GM06990 (cell line): ENCODE data around the gene FBXO41.

Source experiments
- DNase-seq: peaks from one replicate; pipeline ENCODE4 v3.0.0-alpha.2; 2011; ENCODE audit not compliant: insufficient read length; ENCODE audit errors: extremely low read depth
- H3K27me3 ChIP-seq: replicated peaks from 2 replicates; pipeline ENCODE4 v1.6.0; 2011; ENCODE audit warnings: low read length; ENCODE audit not compliant: control insufficient read depth, insufficient read depth
- H3K36me3 ChIP-seq: 2 replicates; pipeline ENCODE4 v1.5.1; 2011; ENCODE audit warnings: low read length; ENCODE audit not compliant: control insufficient read depth, insufficient read depth
- H3K4me3 ChIP-seq: replicated peaks from 2 replicates; pipeline ENCODE4 v1.5.1; 2011; ENCODE audit warnings: low read depth, mild to moderate bottlenecking, control low read depth, low read length
- CTCF ChIP-seq: IDR thresholded peaks from 2 replicates; pipeline ENCODE4 v1.5.1; 2011; ENCODE audit warnings: low read length, control low read depth, mild to moderate bottlenecking, inconsistent platforms; ENCODE audit not compliant: insufficient read depth, poor library complexity, severe bottlenecking

The FBXO41 gene

DNA sequence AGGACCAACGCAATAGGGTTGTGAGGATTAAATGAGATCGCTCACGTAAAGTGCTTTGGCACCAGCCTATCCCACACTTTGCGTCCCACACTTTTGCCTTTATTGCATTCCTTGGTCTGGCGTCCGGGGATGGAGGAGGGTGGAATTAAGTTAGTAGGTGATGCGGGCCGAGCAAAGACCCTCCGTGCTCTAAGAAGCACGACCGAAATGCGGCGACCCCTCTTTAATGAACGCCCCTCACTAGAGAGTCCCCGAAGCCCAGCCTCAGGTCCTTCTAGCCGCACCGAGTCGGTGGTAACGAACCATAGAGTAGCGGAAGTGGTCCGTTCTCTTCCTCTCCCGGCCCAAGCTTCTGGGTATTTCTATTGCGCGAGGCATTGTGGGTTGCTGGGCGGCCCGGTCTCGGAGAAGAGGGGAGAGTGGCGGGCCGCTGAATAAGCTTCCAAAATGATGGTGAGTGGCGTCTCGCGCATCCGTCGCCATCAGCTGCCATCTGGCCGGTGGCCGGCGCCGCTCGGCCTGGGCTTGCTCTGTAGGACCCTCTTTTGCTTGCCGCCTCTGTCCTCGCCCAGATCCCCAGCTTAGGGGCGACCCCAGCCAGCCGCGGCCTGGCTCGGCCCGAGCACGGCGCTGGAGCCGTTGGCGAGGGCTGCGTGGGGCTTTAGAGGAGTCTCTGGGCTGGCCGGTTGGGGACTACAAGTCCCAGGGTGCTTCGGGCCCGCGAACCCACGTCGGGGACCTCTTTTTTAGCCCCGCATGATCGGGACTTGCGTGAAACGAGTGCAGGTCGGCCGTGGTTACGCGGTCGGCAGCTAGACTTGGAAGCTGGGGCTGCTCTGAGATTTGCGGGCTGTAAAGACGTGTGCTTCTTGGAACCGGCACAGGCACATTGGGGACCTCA is 50.1 kb downstream of the FBXO41 start, which contains the start of gene CCT7:
CCT7 (plus strand) TSS at position 377 of the 901 bp plus-strand sequence; CDS start at position 448, 71 bp downstream.
- peak; percentile 85 for DNase-seq
- H3K36me3 ChIP-seq = peaks cover 5% of the 10 kb centered on the region; the same call in 1 of the 2 replicates
- no peak for TF ChIP-seq CTCF
- peak within 1 kb of the TSS; percentile 97 for H3K4me3 ChIP-seq
- no peaks in the 10 kb centered on the region for H3K27me3 ChIP-seq

- TF ChIP-seq CTCF = no peak
- Histone ChIP-seq H3K4me3 (peak within 1 kb of the TSS; percentile 97), H3K27me3 (no peaks in the 10 kb centered on the region), H3K36me3 (peaks cover 1% of the 10 kb centered on the region; the same call in 1 of the 2 replicates)
- peak; percentile 97 for DNase-seq
These were observed 50.9 kb downstream of the FBXO41 start, which contains the start of gene PRADC1 for GRCh38 chr2:73233154-73233931. PRADC1 (minus strand) TSS chr2:73233239; CDS start chr2:73233160, 79 bp downstream.

DNA sequence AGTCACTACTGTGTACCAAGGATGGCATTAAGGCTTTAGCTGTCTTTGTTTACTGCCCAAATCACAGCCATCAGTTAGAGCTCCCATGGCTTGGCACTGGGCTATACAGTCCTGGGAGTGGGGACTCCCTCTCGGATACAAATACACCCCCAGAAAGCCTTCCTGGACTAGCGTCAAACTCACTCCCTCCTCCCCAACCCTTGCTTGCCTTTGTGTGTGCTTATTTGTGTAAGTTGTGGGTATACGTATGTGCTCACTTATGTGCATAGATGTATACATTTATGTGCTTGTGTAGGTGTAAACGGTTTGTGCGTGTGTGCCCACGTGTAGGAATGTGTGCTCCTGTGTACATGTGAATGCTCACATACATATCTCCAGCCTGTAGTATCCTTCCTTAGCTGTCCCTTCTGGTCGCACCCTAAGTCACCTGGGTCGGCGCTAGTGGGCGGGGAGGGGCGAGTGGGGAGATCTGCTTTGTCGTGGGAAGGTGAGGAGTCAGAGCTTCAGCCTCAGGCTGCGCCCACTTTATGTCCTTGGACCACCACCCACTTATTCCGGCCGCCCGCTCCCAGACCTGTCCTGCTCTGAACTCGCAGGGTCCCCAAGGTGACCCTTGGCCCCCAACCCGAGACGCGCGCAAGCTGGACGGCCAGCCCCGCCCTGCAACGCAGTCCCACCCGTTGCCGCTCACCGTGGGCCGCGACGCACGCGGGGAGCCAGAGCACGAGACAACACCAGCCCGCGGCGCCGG is 51.7 kb downstream of the FBXO41 start:
- TF ChIP-seq CTCF = peak; percentile 13
- H3K4me3 ChIP-seq = peak overlapping the region; percentile 80
- DNase-seq = no peak
- H3K36me3 ChIP-seq = no peaks in the 10 kb centered on the region; the same call in 1 of the 2 replicates
- H3K27me3 ChIP-seq = no peaks in the 10 kb centered on the region

DNA sequence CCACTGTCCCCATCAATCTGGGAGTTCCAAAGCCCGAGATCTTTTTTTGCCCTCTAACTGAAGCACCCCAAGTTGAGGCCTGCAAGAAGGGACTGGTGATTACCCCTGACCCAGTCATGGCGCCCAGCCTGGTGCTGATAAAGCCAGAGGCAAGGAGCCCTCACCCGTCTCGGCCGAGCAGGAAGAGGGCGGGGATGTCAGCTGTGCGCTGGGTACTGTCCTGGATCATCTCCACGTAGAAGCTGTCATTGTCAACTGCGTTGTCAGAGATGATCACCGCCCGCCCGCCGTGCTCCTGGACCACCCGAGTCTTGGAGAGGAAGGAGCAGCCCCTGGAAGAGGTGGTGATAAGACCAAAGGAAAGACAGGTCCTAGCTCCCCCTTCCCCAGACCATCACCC is 55.6 kb downstream of the FBXO41 start:
- no peak overlapping the region for H3K4me3 ChIP-seq
- no peaks in the 10 kb centered on the region for H3K27me3 ChIP-seq
- no peak for DNase-seq
- peaks cover 18% of the 10 kb centered on the region for H3K36me3 ChIP-seq
- TF ChIP-seq CTCF = no peak

- Histone ChIP-seq H3K4me3 (no peak overlapping the region), H3K36me3 (peaks cover 20% of the 10 kb centered on the region), H3K27me3 (no peaks in the 10 kb centered on the region)
- TF ChIP-seq CTCF = no peak
- DNase-seq = no peak
These were observed 57.2 kb downstream of the FBXO41 start for GRCh38 chr2:73227086-73227485.
